HepG2 (cell line): ENCODE measurements around the gene KANSL3. TPM values are rescaled to one million over a fixed set of nuclear protein-coding genes. Genes with fewer than 3 reads are reported as not detected.

Experiments
- ATAC-seq: fragments of 200-7000 bp; cut with Tn5 transposase; 3 replicates; pipeline ENCODE4 v1.9.1; 2020; ENCODE audit warnings: mild to moderate bottlenecking, moderate library complexity
- BruUV-seq: library from RNA; stranded (reverse); fragments of 400-500 nt; replicated peaks from 2 replicates; lab custom pipeline; 2021; lab: Mats Ljungman, UMichigan
- CTCF ChIA-PET: fragments of 300-600 bp; formaldehyde crosslinking; extraction: SDS; loops from one replicate; lab custom pipeline; 2021; ENCODE audit warnings: low total read pairs, inconsistent platforms, low intra/inter-chr PET ratio; lab: Yijun Ruan, JAX
- POLR2A ChIA-PET: fragments of 350-600 bp; sonication (Branson Sonifier 250); formaldehyde crosslinking; loops from one replicate; lab custom pipeline; 2020; ENCODE audit warnings: antibody characterized with exemption, inconsistent platforms; lab: Yijun Ruan, JAX
- DNase-seq: peaks from one replicate; pipeline ENCODE4 v3.0.0-alpha.2; 2015; ENCODE audit warnings: low spot score
- FAIRE-seq: peaks from 3 replicates; lab custom pipeline; 2011; peaks lifted over from hg19 to GRCh38; lab: Jason Lieb, UNC
- H2AFZ ChIP-seq: one replicate; pipeline ENCODE4 v1.6.1; 2011; ENCODE audit warnings: low read length, inconsistent platforms
- H3K27ac ChIP-seq: fragments of 300-600 bp; 3 replicates; pipeline ENCODE4 v1.8.0; 2011; ENCODE audit warnings: mixed run types, mild to moderate bottlenecking, mixed read lengths, low read length, inconsistent platforms; ENCODE audit not compliant: insufficient read depth; ENCODE audit errors: extremely low read length
- H3K27me3 ChIP-seq, 2 experiments: fragments of 200-600 bp in 1 of 2; 2 replicates in 1 of 2; 3 replicates in 1 of 2; pipeline versions ENCODE4 v1.6.0 to v1.8.0; 2011; ENCODE audit warnings: low read length in 2 of 2, mild to moderate bottlenecking in 2 of 2, moderate library complexity in 2 of 2, inconsistent platforms in 1 of 2; ENCODE audit not compliant: insufficient read depth in 2 of 2, control insufficient read depth in 1 of 2
- H3K36me3 ChIP-seq, 2 experiments: fragments of 200-600 bp in 1 of 2; replicated peaks in 1 of 2; 2 replicates in 1 of 2; 3 replicates in 1 of 2; pipeline versions ENCODE4 v1.5.1 to v1.8.0; 2011; ENCODE audit warnings: low read length in 2 of 2, inconsistent platforms in 1 of 2; ENCODE audit not compliant: insufficient read depth in 2 of 2, control insufficient read depth in 1 of 2
- H3K4me1 ChIP-seq: 2 replicates; pipeline ENCODE4 v1.5.1; 2012; ENCODE audit warnings: low read length, inconsistent platforms; ENCODE audit not compliant: insufficient read depth
- H3K4me2 ChIP-seq: 2 replicates; pipeline ENCODE4 v1.6.0; 2011; ENCODE audit warnings: low read depth, low read length, inconsistent platforms
- H3K4me3 ChIP-seq, 3 experiments: fragments of 200-600 bp in 1 of 3; sonication (generic), shearing (Covaris generic) in 1 of 3; replicated peaks in 1 of 3; 2 replicates each; pipeline ENCODE4 v1.5.1; 2011 to 2016; ENCODE audit warnings: low read length in 3 of 3, inconsistent platforms in 2 of 3, low read depth in 2 of 3, mild to moderate bottlenecking in 2 of 3, control low read depth in 1 of 3, mixed read lengths in 1 of 3; ENCODE audit not compliant: insufficient read depth in 1 of 3
- H3K79me2 ChIP-seq: one replicate; pipeline ENCODE4 v1.6.1; 2011; ENCODE audit warnings: low read length, inconsistent platforms; ENCODE audit not compliant: insufficient read depth
- H3K9ac ChIP-seq: 2 replicates; pipeline ENCODE4 v1.6.0; 2011; ENCODE audit warnings: mild to moderate bottlenecking, low read depth, low read length, inconsistent platforms; ENCODE audit not compliant: insufficient read depth
- H3K9me3 ChIP-seq: 2 replicates; pipeline ENCODE4 v1.5.1; 2012; ENCODE audit warnings: mild to moderate bottlenecking, low read length
- H4K20me1 ChIP-seq: 2 replicates; pipeline ENCODE4 v1.6.0; 2011; ENCODE audit warnings: inconsistent platforms, mild to moderate bottlenecking, low read length, moderate library complexity; ENCODE audit not compliant: insufficient read depth
- CEBPB ChIP-seq: IDR thresholded peaks from 2 replicates; pipeline ENCODE4 v1.6.1; 2011; ENCODE audit warnings: low read depth, low read length, improper control_type of control experiment, borderline replicate concordance
- EP300 ChIP-seq, 3 experiments: sonication (generic) in 1 of 3; formaldehyde crosslinking in 1 of 3; IDR thresholded peaks; 2 replicates each; pipeline versions ENCODE4 v1.5.1 to v1.6.1; 2011 to 2020; ENCODE audit warnings: low read depth in 2 of 3, low read length in 2 of 3, borderline replicate concordance in 1 of 3, improper control_type of control experiment in 1 of 3, mild to moderate bottlenecking in 1 of 3, missing genetic modification reagents in 1 of 3, moderate library complexity in 1 of 3
- FOSL2 ChIP-seq: sonication (generic); formaldehyde crosslinking; IDR thresholded peaks from 2 replicates; pipeline ENCODE4 v1.4.0; 2020; ENCODE audit warnings: missing genetic modification reagents
- SALL1 ChIP-seq: sonication (generic); formaldehyde crosslinking; IDR thresholded peaks from 2 replicates; pipeline ENCODE4 v1.8.0; 2022; ENCODE audit warnings: mild to moderate bottlenecking, missing genetic modification reagents
- TEAD3 ChIP-seq: optimal IDR thresholded peaks from 2 replicates; pipeline ENCODE3; 2016; ENCODE audit warnings: borderline replicate concordance
- ZFP36 ChIP-seq: fragments of 150-350 bp; IDR thresholded peaks from 2 replicates; pipeline ENCODE4 v1.6.1; 2018; ENCODE audit warnings: borderline replicate concordance, low read length, low read depth; ENCODE audit not compliant: partially characterized antibody
- ZNF12 ChIP-seq: sonication (generic); formaldehyde crosslinking; IDR thresholded peaks from 2 replicates; pipeline ENCODE4 v1.5.0; 2020; ENCODE audit warnings: missing genetic modification reagents
- ZNF7 ChIP-seq: IDR thresholded peaks from 2 replicates; pipeline ENCODE4 v1.6.1; 2016; ENCODE audit warnings: missing biosample characterization, missing genetic modification reagents
- ZNF704 ChIP-seq: sonication (generic); formaldehyde crosslinking; IDR thresholded peaks from 2 replicates; pipeline ENCODE4 v1.8.1; 2023; ENCODE audit warnings: mild to moderate bottlenecking, inconsistent platforms, moderate library complexity, missing genetic modification reagents, borderline replicate concordance
- WGBS: methylation state at CpG from one replicate; pipeline ENCODE4 v1.1.6; 2017; ENCODE audit warnings: low lambda C conversion rate; 5-methylcytosine and 5-hydroxymethylcytosine counted together
- in situ Hi-C: cut with HindIII; loops from 2 replicates; pipeline ENCODE4 v1.10.0; 2017; ENCODE audit warnings: low pct_unique_long_range_greater_than_20kb; ENCODE audit not compliant: extremely low pct_ligation_motif_present
- intact Hi-C: fragments of 100-400 bp; cut with micrococcal nuclease; formaldehyde crosslinking; loops from one replicate; pipeline ENCODE4 v1.10.0; 2022; ENCODE audit not compliant: unreplicated experiment
- polyA plus RNA-seq, 8 experiments: library from polyadenylated mRNA; depleted of rRNA in 3 of 8; stranded (reverse) in 7 of 8; unstranded in 1 of 8; fragments of >200 nt; fragmentation: Illumina TruSeq in 4 of 8; extraction: Trizol in 4 of 8; gene quantifications; 2 replicates each; pipeline versions ENCODE4 v1.2.1 to v1.2.3, GENCODE V29; 2011 to 2016; ENCODE audit warnings: low read depth in 4 of 8, missing spikeins in 1 of 8, mixed read lengths in 1 of 8; ENCODE audit not compliant: insufficient read depth in 1 of 8
- total RNA-seq, 5 experiments: library from RNA; depleted of rRNA; stranded (reverse); fragments of >200 nt; fragmentation: Illumina TruSeq; extraction: Trizol; gene quantifications; 2 replicates each; pipeline ENCODE4 v1.2.3, GENCODE V29; 2016; ENCODE audit warnings: low read depth in 1 of 5

The KANSL3 gene
- total and polyA plus RNA-seq, 2 of the 13 experiments (the other 11 are each of a cell fraction or from before 2014, with no cell fraction given), result 20.8 to 37.3 TPM

- ATAC-seq, result peak; percentile 15; the same call in 1 of the 3 replicates
- CTCF ChIA-PET, result no interaction called here
- peak; percentile 37 for FAIRE-seq
- BruUV-seq, result no TSS peak
- H3K9ac ChIP-seq, result no peak overlapping the region
- H2AFZ ChIP-seq, result no peak overlapping the region
- H3K4me3 ChIP-seq, result no peak overlapping the region
- WGBS, result 36% methylated on average over 3 of the region's 3 CpGs
- DNase-seq, result peak; percentile 27
- H3K4me1 ChIP-seq, result peaks cover 13% of the 10 kb centered on the region; the same call in 1 of the 2 replicates
- no peak overlapping the region for H3K4me2 ChIP-seq
- no peaks in the 10 kb centered on the region for H4K20me1 ChIP-seq
- intact Hi-C loops, result no loop called here
- no peaks in the 10 kb centered on the region for H3K79me2 ChIP-seq
- in situ Hi-C loops, result no loop called here
- no peak overlapping the region for H3K27ac ChIP-seq
- no peaks in the 10 kb centered on the region for H3K9me3 ChIP-seq
- no peaks in the 10 kb centered on the region for H3K36me3 ChIP-seq
- POLR2A ChIA-PET, result interaction anchor here (1.2 kb wide), 1 partner anchor 151 kb away, joined by 3 read pairs; the partner anchor contains the start of gene CNNM3
- TF ChIP-seq SALL1 (CRISPR knock-in tag), result no peak
- TF ChIP-seq ZNF12 (CRISPR knock-in tag), result 0 out of 2 replicates have a peak, but pooled peaks have one; percentile 38
- TF ChIP-seq ZFP36, result peak; percentile 60
- no peak for TF ChIP-seq EP300 (IDR thresholded peaks at IDR 0.05; ENCODE audit: low read depth in 2 of 2, low read length in 2 of 2)
- no peak for TF ChIP-seq EP300 (CRISPR knock-in tag; IDR thresholded peaks at IDR 0.05; ENCODE audit: borderline replicate concordance)
- TF ChIP-seq CEBPB, result peak; percentile 78
- TF ChIP-seq ZNF704 (CRISPR knock-in tag), result no peak
- TF ChIP-seq FOSL2, result peak; percentile 24; the same call in 1 of the 2 replicates
- peak; percentile 94 for TF ChIP-seq ZNF7
- peak; percentile 26 for TF ChIP-seq TEAD3 (CRISPR knock-in tag)
- TF ChIP-seq, all 625 proteins: peak for 6
- peaks cover 5 to 41% of the 10 kb centered on the region in 2 experiments; a peak in 4 of 5 replicates for H3K27me3 ChIP-seq
Observed at GRCh38 chr2:96665083-96665569, 27.0 kb upstream of the KANSL3 start.
